Suppressor macrophage (primary cell): ENCODE results near the gene GARS1.

Experiments used
- DNase-seq, 4 experiments: peaks; one replicate each; pipeline ENCODE4 v3.0.0-alpha.2; 2020 to 2022

GARS1 gene

GRCh38 chr7:30656006-30656957 is 61.6 kb downstream of the GARS1 start:
- no peak for DNase-seq

GRCh38 chr7:30657131-30657530 is 62.5 kb downstream of the GARS1 start:
- no peak for DNase-seq

GRCh38 chr7:30658479-30659074 is 63.9 kb downstream of the GARS1 start:
- DNase-seq: no peak

GRCh38 chr7:30659312-30659711 is 64.6 kb downstream of the GARS1 start:
- DNase-seq: no peak

GRCh38 chr7:30660331-30661255 is 65.9 kb downstream of the GARS1 start:
- no peak for DNase-seq

- DNase-seq: no peak
Measured at GRCh38 chr7:30661926-30662325, 67.2 kb downstream of the GARS1 start.

GRCh38 chr7:30662431-30662939 is 67.8 kb downstream of the GARS1 start:
- DNase-seq: no peak

- DNase-seq: no peak
Measured at GRCh38 chr7:30663414-30663813, 68.7 kb downstream of the GARS1 start.

GRCh38 chr7:30664184-30664885 is 69.7 kb downstream of the GARS1 start:
- DNase-seq: no peak

GRCh38 chr7:30665043-30665442 is 70.4 kb downstream of the GARS1 start:
- DNase-seq: no peak

GRCh38 chr7:30665449-30665848 is 70.8 kb downstream of the GARS1 start:
- no peak for DNase-seq

GRCh38 chr7:30667172-30667571 is 72.5 kb downstream of the GARS1 start:
- DNase-seq: no peak

GRCh38 chr7:30668102-30668501 is 73.4 kb downstream of the GARS1 start:
- no peak for DNase-seq

GRCh38 chr7:30671793-30672465 is 77.3 kb downstream of the GARS1 start:
- DNase-seq: peak; percentile 34 to 66 (median 51)

- no peak for DNase-seq
Measured at GRCh38 chr7:30674420-30674819, 79.7 kb downstream of the GARS1 start.

GRCh38 chr7:30674876-30675275 is 80.2 kb downstream of the GARS1 start:
- DNase-seq: no peak

GRCh38 chr7:30678805-30679204 is 84.1 kb downstream of the GARS1 start:
- DNase-seq: no peak

- DNase-seq: no peak
Measured at GRCh38 chr7:30679664-30680063, 85.0 kb downstream of the GARS1 start.

- DNase-seq: peak; percentile 31 to 54 (median 52)
Measured at GRCh38 chr7:30681331-30681797, 86.7 kb downstream of the GARS1 start.

- peak in 2 of 4 experiments; percentile 0 to 4 for DNase-seq
Measured at GRCh38 chr7:30681815-30682211, 87.1 kb downstream of the GARS1 start.
